ENCODE measurements around the gene HSBP1. TPM values are rescaled to one million over a fixed set of nuclear protein-coding genes. Genes with fewer than 3 reads are reported as not detected.

HSBP1 gene
- total RNA-seq, 2 experiments from 2014 or later = 72.1 to 72.8 TPM

DNA sequence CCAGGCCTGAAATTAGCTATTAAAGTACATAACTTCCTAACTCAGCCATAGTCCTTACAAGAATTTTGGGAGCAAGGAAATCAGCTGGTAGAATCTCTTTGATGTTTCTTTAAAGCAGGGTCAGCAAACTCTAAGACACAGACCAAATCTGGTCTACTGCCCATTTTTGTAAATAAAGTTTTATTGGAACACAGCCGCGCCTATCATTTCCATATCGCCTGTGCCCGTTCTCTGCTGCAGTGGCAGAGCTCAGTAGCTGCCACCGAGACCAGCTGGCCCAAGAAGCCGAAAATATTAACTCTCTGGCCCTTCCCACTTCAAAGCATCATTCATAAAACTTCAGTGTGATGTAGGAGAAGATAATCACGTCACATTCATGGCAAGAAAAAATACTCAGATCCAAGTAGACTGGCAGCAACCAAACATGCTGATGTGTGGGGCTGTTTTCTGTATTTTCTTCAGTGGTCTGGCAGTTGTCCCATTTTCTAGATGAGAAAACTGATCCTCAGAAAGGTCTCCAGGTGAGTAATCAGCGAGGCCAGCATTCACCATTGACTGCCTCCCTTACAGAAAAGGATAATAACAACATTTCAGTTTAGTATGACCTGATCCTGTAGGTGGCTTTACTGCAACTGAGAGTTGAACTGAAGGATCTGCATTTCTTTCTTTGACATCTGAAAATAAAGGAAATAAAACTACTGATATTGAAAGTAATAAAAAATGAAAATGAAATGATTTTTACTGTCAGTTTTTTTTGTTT lies 18.0 kb upstream of the HSBP1 start:
- H3K27me3 Mint-ChIP-seq (ENCODE audit: low read depth) = peaks cover 4% of the 10 kb centered on the region
- no peak for DNase-seq
- H3K9me3 Mint-ChIP-seq = no peaks in the 10 kb centered on the region
- intact Hi-C loops (cut with micrococcal nuclease) = no loop called here
- no peaks in the 10 kb centered on the region for H3K36me3 Mint-ChIP-seq (ENCODE audit: low read depth)
- H3K27ac Mint-ChIP-seq = no peak overlapping the region
- no peak overlapping the region for H3K4me3 Mint-ChIP-seq
- CTCF ChIA-PET = no interaction called here
- peaks cover 3% of the 10 kb centered on the region for H3K4me1 Mint-ChIP-seq (ENCODE audit: low read depth)

DNA sequence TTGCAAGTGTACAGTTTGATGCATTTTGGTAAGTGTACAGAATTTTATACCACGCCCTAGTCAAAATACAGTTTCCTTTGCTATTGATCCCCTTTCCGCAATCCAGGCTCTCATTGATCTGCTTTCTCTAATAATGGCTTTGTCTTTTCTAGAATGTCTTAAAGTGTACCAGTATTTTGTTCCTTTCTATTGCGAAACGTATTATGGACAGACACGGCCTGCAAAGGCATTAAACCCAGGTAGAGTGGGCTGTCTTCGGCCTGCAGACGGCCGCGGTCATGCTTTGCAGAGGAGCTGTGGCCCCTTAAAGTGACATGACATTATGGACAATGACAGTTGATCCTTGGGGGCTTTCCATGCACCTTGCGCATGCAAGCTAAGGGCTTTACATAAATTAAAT lies 15.9 kb upstream of the HSBP1 start:
- H3K4me3 Mint-ChIP-seq = no peak overlapping the region
- no peak overlapping the region for H3K27ac Mint-ChIP-seq
- intact Hi-C loops (cut with micrococcal nuclease) = no loop called here
- DNase-seq = no peak
- H3K4me1 Mint-ChIP-seq (ENCODE audit: low read depth) = peaks cover 3% of the 10 kb centered on the region
- H3K36me3 Mint-ChIP-seq (ENCODE audit: low read depth) = no peaks in the 10 kb centered on the region
- H3K27me3 Mint-ChIP-seq (ENCODE audit: low read depth) = peaks cover 9% of the 10 kb centered on the region
- H3K9me3 Mint-ChIP-seq = no peaks in the 10 kb centered on the region
- CTCF ChIA-PET = no interaction called here

DNA sequence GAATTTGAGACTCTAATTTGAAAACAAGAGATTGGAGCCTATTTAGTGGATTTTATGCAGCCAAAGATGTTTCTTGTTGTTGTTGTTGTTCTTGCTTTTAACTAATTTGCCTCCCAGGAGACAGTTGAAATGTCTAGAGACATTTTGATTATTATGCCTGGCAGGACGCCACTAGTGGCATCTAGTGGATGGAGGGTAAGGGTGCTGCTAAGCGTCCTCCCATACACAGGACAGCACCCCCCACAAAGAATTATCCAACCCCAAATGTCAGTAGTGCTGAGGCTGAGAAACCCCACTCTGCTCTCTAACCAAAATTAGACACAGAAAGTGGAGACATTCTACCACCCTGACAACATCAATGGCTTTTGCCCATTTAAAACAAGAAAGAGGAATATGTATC lies 15.4 kb upstream of the HSBP1 start:
- Mint-ChIP-seq H3K27me3 (ENCODE audit: low read depth) (peaks cover 5% of the 10 kb centered on the region), H3K27ac (no peak overlapping the region), H3K36me3 (ENCODE audit: low read depth) (no peaks in the 10 kb centered on the region), H3K4me1 (ENCODE audit: low read depth) (peaks cover 3% of the 10 kb centered on the region), H3K9me3 (no peaks in the 10 kb centered on the region), H3K4me3 (no peak overlapping the region)
- DNase-seq = no peak
- CTCF ChIA-PET = no interaction called here
- intact Hi-C loops (cut with micrococcal nuclease) = no loop called here

DNA sequence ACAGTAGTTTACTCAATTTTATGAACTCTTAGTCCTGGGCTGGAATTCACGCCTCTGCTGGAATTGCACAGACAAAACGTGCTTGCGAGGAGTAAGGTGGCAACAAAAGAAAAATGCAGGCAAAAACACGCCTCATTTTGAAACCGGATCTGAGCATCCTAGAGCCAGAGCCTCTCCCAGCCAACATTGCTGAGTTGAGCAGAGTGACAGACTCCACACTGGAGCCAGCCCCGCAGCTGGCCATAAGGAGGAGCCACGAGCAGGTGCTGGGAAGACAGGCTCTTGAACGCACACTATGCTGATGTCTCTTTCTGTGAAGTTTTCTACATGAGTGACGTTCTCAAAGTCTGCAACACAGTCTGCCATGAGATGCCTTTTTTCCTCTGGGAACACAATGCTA lies 14.6 kb upstream of the HSBP1 start:
- Mint-ChIP-seq H3K27ac (no peak overlapping the region), H3K4me3 (no peak overlapping the region), H3K27me3 (ENCODE audit: low read depth) (peaks cover 5% of the 10 kb centered on the region), H3K36me3 (ENCODE audit: low read depth) (no peaks in the 10 kb centered on the region), H3K9me3 (no peaks in the 10 kb centered on the region), H3K4me1 (ENCODE audit: low read depth) (peaks cover 3% of the 10 kb centered on the region)
- CTCF ChIA-PET = no interaction called here
- intact Hi-C loops (cut with micrococcal nuclease) = no loop called here
- DNase-seq = no peak

DNA sequence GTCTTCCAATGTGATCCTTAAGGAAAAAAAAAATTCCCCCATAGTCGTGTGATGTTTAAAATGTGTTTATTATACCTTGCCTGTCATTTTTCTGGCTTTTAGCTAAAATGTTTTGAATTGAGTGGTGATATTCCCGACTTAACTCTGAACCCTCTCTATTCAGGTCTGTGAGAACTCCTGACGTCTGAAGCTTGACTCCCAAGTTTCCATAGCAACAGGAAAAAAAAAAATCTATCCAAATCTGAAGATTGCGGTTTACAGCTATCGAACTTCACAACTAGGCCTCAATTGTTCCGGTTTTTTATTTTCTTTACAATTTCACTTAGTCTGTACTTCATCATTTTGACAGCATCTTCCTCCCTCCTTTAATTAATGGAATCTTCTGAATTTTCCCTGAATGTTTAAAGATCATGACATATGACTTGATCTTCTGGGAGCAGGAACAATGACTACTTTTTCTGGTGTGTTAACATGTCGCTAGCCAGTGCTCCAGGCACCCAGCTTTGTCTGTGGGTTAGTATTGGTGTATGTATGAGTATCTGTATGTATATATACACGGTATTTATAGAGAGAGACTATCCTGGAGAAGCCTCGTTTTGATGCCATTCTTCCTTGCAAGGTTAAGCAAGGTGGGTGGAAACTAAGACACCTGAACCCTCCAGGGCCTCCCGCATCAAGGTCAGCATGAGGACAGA lies 12.8 kb upstream of the HSBP1 start:
- intact Hi-C loops (cut with micrococcal nuclease) = no loop called here
- Mint-ChIP-seq H3K4me1 (ENCODE audit: low read depth) (peaks cover 3% of the 10 kb centered on the region), H3K4me3 (no peak overlapping the region), H3K27ac (no peak overlapping the region), H3K9me3 (no peaks in the 10 kb centered on the region), H3K27me3 (ENCODE audit: low read depth) (peaks cover 9% of the 10 kb centered on the region), H3K36me3 (ENCODE audit: low read depth) (no peaks in the 10 kb centered on the region)
- DNase-seq = no peak
- CTCF ChIA-PET = no interaction called here

DNA sequence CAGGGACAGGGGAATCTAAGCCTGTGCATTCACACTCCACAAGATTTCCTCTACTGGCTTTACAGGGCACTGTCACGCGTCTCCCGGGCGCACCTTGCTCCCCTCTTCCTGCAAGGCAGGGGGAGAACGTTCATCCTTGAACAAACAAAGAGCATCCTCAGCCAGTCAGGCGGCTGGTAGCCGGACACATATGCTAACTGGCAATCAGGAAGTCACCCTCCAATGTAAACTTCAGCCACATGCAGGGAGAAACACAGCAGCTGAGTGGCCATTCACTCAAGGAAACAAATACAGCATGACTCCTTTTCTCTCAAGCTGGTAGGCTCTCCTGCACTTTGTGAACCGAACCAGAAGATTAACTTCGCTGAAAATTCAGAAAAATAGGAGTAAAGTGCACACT lies 10.8 kb upstream of the HSBP1 start:
- Mint-ChIP-seq H3K27me3 (ENCODE audit: low read depth) (peaks cover 9% of the 10 kb centered on the region), H3K9me3 (no peaks in the 10 kb centered on the region), H3K4me3 (no peak overlapping the region), H3K4me1 (ENCODE audit: low read depth) (peaks cover 3% of the 10 kb centered on the region), H3K27ac (no peak overlapping the region), H3K36me3 (ENCODE audit: low read depth) (no peaks in the 10 kb centered on the region)
- intact Hi-C loops (cut with micrococcal nuclease) = no loop called here
- CTCF ChIA-PET = no interaction called here
- DNase-seq = no peak

DNA sequence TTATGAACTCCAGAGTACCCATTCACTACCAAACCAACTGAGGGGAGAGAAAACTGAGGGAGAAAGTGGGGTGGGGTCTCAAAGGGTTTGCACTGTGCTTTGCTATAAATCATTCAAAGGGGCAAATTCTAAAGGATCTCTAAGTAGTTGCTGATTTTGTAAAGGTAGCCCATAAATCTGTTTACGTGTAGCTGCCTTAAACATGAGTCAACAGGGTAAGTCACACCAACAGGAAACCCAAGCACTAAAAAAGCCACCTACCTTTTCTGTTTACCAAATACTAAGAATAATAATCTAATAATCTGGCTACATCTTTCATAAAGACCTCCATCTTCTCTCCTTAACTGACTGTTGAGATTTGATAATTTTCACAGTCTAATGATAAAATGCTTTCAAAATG lies 8.4 kb upstream of the HSBP1 start:
- CTCF ChIA-PET = no interaction called here
- Mint-ChIP-seq H3K4me3 (no peak overlapping the region), H3K27me3 (ENCODE audit: low read depth) (peaks cover 9% of the 10 kb centered on the region), H3K4me1 (ENCODE audit: low read depth) (no peaks in the 10 kb centered on the region), H3K36me3 (ENCODE audit: low read depth) (no peaks in the 10 kb centered on the region), H3K9me3 (no peaks in the 10 kb centered on the region), H3K27ac (no peak overlapping the region)
- DNase-seq = no peak
- intact Hi-C loops (cut with micrococcal nuclease) = no loop called here

DNA sequence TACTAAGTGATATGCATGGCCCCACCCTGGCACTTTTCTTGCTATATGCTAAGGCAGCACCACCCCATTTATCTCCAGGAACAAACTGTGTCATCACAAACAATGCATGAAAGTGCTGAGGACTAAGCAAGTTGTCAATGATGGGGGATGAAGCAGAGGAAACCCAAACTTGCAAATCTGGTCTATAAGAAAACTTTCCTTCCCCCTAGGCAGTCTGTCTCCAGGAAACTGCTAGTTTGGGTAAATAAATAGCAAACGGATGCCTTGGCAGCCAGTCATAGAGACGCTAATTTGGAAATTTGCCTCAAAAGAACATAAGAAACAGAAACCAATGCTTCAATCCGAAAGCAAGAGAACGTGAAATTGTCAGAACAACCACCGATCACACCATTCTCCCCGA lies 5.6 kb upstream of the HSBP1 start:
- Mint-ChIP-seq H3K4me3 (no peak overlapping the region), H3K36me3 (ENCODE audit: low read depth) (no peaks in the 10 kb centered on the region), H3K27me3 (ENCODE audit: low read depth) (peaks cover 5% of the 10 kb centered on the region), H3K4me1 (ENCODE audit: low read depth) (peaks cover 7% of the 10 kb centered on the region), H3K9me3 (no peaks in the 10 kb centered on the region), H3K27ac (no peak overlapping the region)
- no peak for DNase-seq
- CTCF ChIA-PET = no interaction called here
- intact Hi-C loops (cut with micrococcal nuclease) = loop anchor here (10.0 kb wide), 1 partner anchor 1627 kb away; the partner anchor contains the start of gene MPHOSPH6

DNA sequence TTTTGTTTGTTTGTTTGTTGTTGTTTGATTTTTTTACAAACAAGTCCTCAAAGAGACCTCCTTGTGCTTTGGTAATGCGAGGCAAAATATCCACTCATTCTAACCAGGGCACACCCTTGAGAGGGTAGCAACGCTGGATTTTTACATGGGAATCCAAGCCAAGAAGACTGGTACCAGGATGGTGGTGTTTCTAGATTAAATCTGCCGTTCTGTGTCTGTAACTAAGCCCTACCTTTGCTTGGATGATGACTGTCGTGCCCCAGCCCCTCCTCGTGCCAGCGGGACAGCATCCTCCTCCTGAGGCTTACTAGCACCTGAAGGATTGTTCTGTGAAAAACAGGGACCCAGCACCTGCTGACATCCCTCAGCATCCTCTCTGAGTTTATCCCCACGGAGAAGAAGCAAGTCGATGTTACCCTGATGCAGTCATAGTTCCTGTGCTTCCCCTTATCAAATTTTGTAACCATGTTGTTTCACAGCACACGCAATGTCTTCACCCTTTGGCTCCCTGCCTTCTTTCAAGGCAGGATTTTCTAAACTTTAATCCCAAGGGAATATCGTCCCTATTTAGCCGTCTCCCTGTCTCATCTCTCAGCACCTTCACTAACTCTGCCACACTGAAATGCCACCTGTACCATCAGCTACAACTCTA lies 5.1 kb upstream of the HSBP1 start:
- no peak overlapping the region for H3K27ac Mint-ChIP-seq
- peaks cover 5% of the 10 kb centered on the region for H3K27me3 Mint-ChIP-seq (ENCODE audit: low read depth)
- intact Hi-C loops (cut with micrococcal nuclease) = loop anchor here (10.0 kb wide), 1 partner anchor 1628 kb away; the partner anchor contains the start of gene MPHOSPH6
- H3K4me3 Mint-ChIP-seq = no peak overlapping the region
- CTCF ChIA-PET = no interaction called here
- H3K36me3 Mint-ChIP-seq (ENCODE audit: low read depth) = no peaks in the 10 kb centered on the region
- H3K4me1 Mint-ChIP-seq (ENCODE audit: low read depth) = peaks cover 11% of the 10 kb centered on the region
- DNase-seq = no peak
- no peaks in the 10 kb centered on the region for H3K9me3 Mint-ChIP-seq

DNA sequence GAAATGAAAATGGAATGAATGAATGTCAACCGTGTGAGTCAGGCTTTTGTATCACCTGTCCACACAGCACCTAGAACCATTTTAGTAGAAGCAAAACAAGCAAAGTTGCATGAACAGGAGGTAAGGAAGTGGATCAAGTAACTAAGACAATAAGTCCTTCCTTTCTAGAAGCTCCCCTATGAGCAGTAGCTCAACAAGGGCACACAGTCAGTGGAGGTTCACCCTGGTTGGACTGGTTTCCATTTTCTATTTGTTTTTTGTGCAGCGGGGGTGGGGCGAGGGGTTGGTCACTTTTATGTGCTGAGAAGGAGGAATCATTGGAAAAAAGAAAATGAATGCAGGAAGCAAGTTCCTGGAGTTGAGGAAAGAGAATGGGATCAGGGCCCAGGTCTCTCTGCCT lies 4.0 kb upstream of the HSBP1 start:
- H3K4me1 Mint-ChIP-seq (ENCODE audit: low read depth) = peaks cover 15% of the 10 kb centered on the region
- peaks cover 5% of the 10 kb centered on the region for H3K36me3 Mint-ChIP-seq (ENCODE audit: low read depth)
- intact Hi-C loops (cut with micrococcal nuclease) = loop anchor here (10.0 kb wide), 1 partner anchor 1629 kb away; the partner anchor contains the start of gene MPHOSPH6
- no peak overlapping the region for H3K27ac Mint-ChIP-seq
- CTCF ChIA-PET = no interaction called here
- H3K9me3 Mint-ChIP-seq = no peaks in the 10 kb centered on the region
- peaks cover 2% of the 10 kb centered on the region for H3K27me3 Mint-ChIP-seq (ENCODE audit: low read depth)
- DNase-seq = no peak
- no peak overlapping the region for H3K4me3 Mint-ChIP-seq

DNA sequence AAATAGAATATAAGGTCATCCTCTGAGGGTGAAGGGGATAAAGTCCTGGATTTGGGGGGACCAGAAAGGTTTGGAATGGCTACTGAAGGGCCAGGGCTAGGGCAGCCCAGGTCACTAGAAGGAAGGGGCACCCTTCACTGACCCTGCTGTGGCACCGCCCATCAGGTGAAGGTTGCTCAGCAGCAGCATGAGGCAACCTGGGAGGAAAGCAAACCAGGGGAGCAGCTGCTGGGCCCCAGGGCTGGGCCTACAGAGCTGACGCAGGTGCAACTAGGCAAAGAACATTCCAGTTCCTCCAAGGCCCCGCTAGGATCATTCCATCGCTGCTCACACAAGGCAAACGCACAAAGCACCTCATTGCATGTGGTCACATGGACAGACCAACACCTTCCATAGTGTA lies 3.4 kb upstream of the HSBP1 start:
- Mint-ChIP-seq H3K36me3 (ENCODE audit: low read depth) (peaks cover 9% of the 10 kb centered on the region), H3K27me3 (ENCODE audit: low read depth) (peaks cover 2% of the 10 kb centered on the region), H3K27ac (no peak overlapping the region), H3K9me3 (no peaks in the 10 kb centered on the region), H3K4me3 (no peak overlapping the region), H3K4me1 (ENCODE audit: low read depth) (peaks cover 20% of the 10 kb centered on the region)
- CTCF ChIA-PET = no interaction called here
- DNase-seq = no peak
- intact Hi-C loops (cut with micrococcal nuclease) = loop anchor here (10.0 kb wide), 1 partner anchor 1630 kb away; the partner anchor contains the start of gene MPHOSPH6

DNA sequence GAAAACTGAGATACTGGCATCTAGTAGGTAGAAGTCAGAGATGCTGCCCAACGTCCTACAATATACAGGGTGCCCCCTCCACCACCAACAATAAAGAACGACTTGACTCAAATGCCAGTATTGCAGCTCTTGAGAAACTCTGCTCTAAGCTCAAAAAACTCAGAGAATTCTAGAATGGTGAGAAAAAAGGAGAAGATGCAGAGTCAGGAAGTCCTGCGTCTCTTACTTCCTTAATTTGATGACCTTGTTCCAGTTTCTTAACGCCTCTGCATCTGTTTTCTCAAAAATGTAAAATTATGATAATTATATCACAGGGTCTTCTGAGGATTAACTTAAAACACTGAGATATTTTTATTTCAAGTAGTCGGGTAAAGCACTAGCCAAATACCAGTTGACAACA lies 1.7 kb upstream of the HSBP1 start:
- Mint-ChIP-seq H3K36me3 (ENCODE audit: low read depth) (peaks cover 13% of the 10 kb centered on the region), H3K9me3 (no peaks in the 10 kb centered on the region), H3K4me1 (ENCODE audit: low read depth) (peaks cover 33% of the 10 kb centered on the region), H3K4me3 (no peak overlapping the region), H3K27ac (peak overlapping the region; percentile 70), H3K27me3 (ENCODE audit: low read depth) (no peaks in the 10 kb centered on the region)
- CTCF ChIA-PET = interaction anchor here (1.6 kb wide), 1 partner anchor 20 kb away, joined by 5 read pairs; no protein-coding TSS in a partner anchor
- no peak for DNase-seq
- intact Hi-C loops (cut with micrococcal nuclease) = loop anchor here (2.0 to 10.0 kb wide), 2 partner anchors 311 to 1631 kb away; partner anchors contain the start of genes MBTPS1 and MPHOSPH6

Data from activated naive CD4-positive, alpha-beta T cell treated with anti-CD3 and anti-CD28 coated beads for 36 hours (primary cell).